Measurements from ENCODE around the gene BRI3.

The BRI3 gene

DNA sequence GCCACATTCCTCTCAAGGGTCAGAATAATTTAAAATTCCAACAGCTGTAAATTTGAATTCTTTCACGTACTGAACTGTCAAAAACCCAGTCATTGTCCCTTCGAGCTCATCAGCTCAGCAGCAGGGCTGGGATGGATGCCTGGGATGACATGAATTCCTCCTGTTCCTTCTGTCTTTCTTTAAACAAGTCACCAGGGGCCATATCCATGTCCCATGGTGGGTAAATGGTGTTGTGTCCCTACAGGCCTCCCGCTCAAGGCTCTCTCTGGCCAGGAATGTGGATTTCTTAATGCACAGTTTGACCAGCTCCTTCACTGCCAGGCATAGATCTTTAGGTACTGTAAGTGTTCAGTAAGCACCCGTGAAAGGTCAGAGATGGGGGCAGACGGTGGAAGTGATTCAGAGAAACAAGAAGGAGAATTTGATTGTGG, 15.6 kb upstream of the BRI3 start:
- CTCF ChIA-PET = no interaction called here
- TF ChIP-seq SP1 (IDR thresholded peaks at IDR 0.05) (no peak), ELF4 (IDR thresholded peaks at IDR 0.05) (no peak), L3MBTL2 (conservative IDR thresholded peaks at IDR 0.05) (no peak), SUZ12 (IDR thresholded peaks at IDR 0.05) (no peak), CTBP1 (IDR thresholded peaks at IDR 0.05; ENCODE audit: borderline replicate concordance) (no peak), FOXM1 (IDR thresholded peaks at IDR 0.05; ENCODE audit: borderline replicate concordance) (no peak)
- DNase-seq (ENCODE audit: extremely low spot score) = no peak
- POLR2A ChIA-PET = no interaction called here

DNA sequence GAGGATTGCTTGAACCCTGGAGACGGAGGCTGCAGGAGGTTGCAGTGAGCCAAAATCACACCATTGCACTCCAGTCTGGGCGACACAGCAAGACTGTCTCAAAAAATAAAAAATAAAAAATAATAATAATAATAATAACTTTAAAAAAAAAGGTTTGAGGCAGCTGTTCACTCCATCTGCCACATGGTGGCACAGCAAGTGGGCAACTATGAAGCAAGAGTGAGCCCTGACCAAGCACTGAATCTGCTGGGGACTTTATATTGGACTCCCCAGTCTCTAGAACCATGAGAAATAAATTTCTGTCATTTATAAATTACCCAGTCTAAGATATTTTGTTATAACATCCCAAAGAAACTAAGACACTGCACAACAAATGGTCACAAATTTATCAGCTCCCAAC, 14.6 kb upstream of the BRI3 start:
- ChIA-PET POLR2A (interaction anchor here (0.7 to 0.9 kb wide), 2 partner anchors 135 to 811 kb away, joined by 3 read pairs; no protein-coding TSS in a partner anchor), CTCF (interaction anchor here (1.3 kb wide), 1 partner anchor 9 kb away, joined by 4 read pairs; no protein-coding TSS in a partner anchor)
- TF ChIP-seq HDGF (IDR thresholded peaks at IDR 0.05; ENCODE audit: borderline replicate concordance) = no peak
- TF ChIP-seq FOXK2 (IDR thresholded peaks at IDR 0.05) = no peak
- TF ChIP-seq FOXA1 (IDR thresholded peaks at IDR 0.05) = no peak
- TF ChIP-seq, protein P1, sequence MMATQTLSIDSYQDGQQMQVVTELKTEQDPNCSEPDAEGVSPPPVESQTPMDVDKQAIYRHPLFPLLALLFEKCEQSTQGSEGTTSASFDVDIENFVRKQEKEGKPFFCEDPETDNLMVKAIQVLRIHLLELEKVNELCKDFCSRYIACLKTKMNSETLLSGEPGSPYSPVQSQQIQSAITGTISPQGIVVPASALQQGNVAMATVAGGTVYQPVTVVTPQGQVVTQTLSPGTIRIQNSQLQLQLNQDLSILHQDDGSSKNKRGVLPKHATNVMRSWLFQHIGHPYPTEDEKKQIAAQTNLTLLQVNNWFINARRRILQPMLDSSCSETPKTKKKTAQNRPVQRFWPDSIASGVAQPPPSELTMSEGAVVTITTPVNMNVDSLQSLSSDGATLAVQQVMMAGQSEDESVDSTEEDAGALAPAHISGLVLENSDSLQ (IDR thresholded peaks at IDR 0.05) = no peak
- TF ChIP-seq SUZ12 (IDR thresholded peaks at IDR 0.05) = no peak
- TF ChIP-seq ELF4 (IDR thresholded peaks at IDR 0.05) = no peak
- no peak for DNase-seq (ENCODE audit: extremely low spot score)

GRCh38 chr7:98267303-98267702, 14.2 kb upstream of the BRI3 start:
- ChIA-PET POLR2A (interaction anchor here (0.7 to 0.9 kb wide), 2 partner anchors 135 to 812 kb away, joined by 3 read pairs; no protein-coding TSS in a partner anchor), CTCF (interaction anchor here (1.3 kb wide), 1 partner anchor 8 kb away, joined by 4 read pairs; no protein-coding TSS in a partner anchor)
- DNase-seq (ENCODE audit: extremely low spot score) = no peak
- TF ChIP-seq, protein P1 (IDR thresholded peaks at IDR 0.05) = no peak
- TF ChIP-seq NFRKB (IDR thresholded peaks at IDR 0.05) (no peak), FOXA1 (IDR thresholded peaks at IDR 0.05) (no peak), FOXK2 (IDR thresholded peaks at IDR 0.05) (no peak), TARDBP (IDR thresholded peaks at IDR 0.05) (no peak), ELF4 (IDR thresholded peaks at IDR 0.05) (no peak), BHLHE40 (IDR thresholded peaks at IDR 0.05; ENCODE audit: borderline replicate concordance) (no peak), HDGF (IDR thresholded peaks at IDR 0.05; ENCODE audit: borderline replicate concordance) (no peak), SUZ12 (IDR thresholded peaks at IDR 0.05) (no peak), FOXM1 (IDR thresholded peaks at IDR 0.05; ENCODE audit: borderline replicate concordance) (no peak), ARNT (IDR thresholded peaks at IDR 0.05) (no peak), SP1 (IDR thresholded peaks at IDR 0.05) (no peak), ZNF384 (IDR thresholded peaks at IDR 0.05) (no peak), CTBP1 (IDR thresholded peaks at IDR 0.05; ENCODE audit: borderline replicate concordance) (no peak)

GRCh38 chr7:98276241-98276761, 5.2 kb upstream of the BRI3 start:
- ChIA-PET POLR2A (no interaction called here), CTCF (interaction anchor here (1.3 kb wide), 1 partner anchor 9 kb away, joined by 4 read pairs; no protein-coding TSS in a partner anchor)
- DNase-seq (ENCODE audit: extremely low spot score) = no peak
- TF ChIP-seq NFRKB (IDR thresholded peaks at IDR 0.05) (no peak), SUZ12 (IDR thresholded peaks at IDR 0.05) (no peak), SP1 (IDR thresholded peaks at IDR 0.05) (no peak), ZNF384 (IDR thresholded peaks at IDR 0.05) (no peak), ELF4 (IDR thresholded peaks at IDR 0.05) (no peak), BHLHE40 (IDR thresholded peaks at IDR 0.05; ENCODE audit: borderline replicate concordance) (no peak), CTBP1 (IDR thresholded peaks at IDR 0.05; ENCODE audit: borderline replicate concordance) (no peak), FOXK2 (IDR thresholded peaks at IDR 0.05) (no peak), HDGF (IDR thresholded peaks at IDR 0.05; ENCODE audit: borderline replicate concordance) (no peak), LEF1 (IDR thresholded peaks at IDR 0.05; ENCODE audit: borderline replicate concordance) (no peak)
- TF ChIP-seq, protein P1 (IDR thresholded peaks at IDR 0.05) = no peak

- ChIA-PET CTCF (no interaction called here), POLR2A (no interaction called here)
- DNase-seq (ENCODE audit: extremely low spot score) = no peak
These were observed 3.1 kb upstream of the BRI3 start for GRCh38 chr7:98278408-98278807.

More at GRCh38 chr7:98278408-98278807, 3.1 kb upstream of the BRI3 start:
- TF ChIP-seq TARDBP (IDR thresholded peaks at IDR 0.05) = no peak
- TF ChIP-seq ZNF384 (IDR thresholded peaks at IDR 0.05) = no peak
- TF ChIP-seq FOXA1 (IDR thresholded peaks at IDR 0.05) = no peak
- no peak for TF ChIP-seq FOXK2 (IDR thresholded peaks at IDR 0.05)
- no peak for TF ChIP-seq NFRKB (IDR thresholded peaks at IDR 0.05)
- no peak for TF ChIP-seq HDGF (IDR thresholded peaks at IDR 0.05; ENCODE audit: borderline replicate concordance)
- TF ChIP-seq FOXM1 (IDR thresholded peaks at IDR 0.05; ENCODE audit: borderline replicate concordance) = no peak
- no peak for TF ChIP-seq BHLHE40 (IDR thresholded peaks at IDR 0.05; ENCODE audit: borderline replicate concordance)
- TF ChIP-seq LEF1 (IDR thresholded peaks at IDR 0.05; ENCODE audit: borderline replicate concordance) = no peak
- TF ChIP-seq L3MBTL2 (conservative IDR thresholded peaks at IDR 0.05) = no peak
- no peak for TF ChIP-seq ARNT (IDR thresholded peaks at IDR 0.05)
- TF ChIP-seq CTBP1 (IDR thresholded peaks at IDR 0.05; ENCODE audit: borderline replicate concordance) = no peak
- no peak for TF ChIP-seq SP1 (IDR thresholded peaks at IDR 0.05)
- TF ChIP-seq, protein P1 (IDR thresholded peaks at IDR 0.05) = no peak
- no peak for TF ChIP-seq SUZ12 (IDR thresholded peaks at IDR 0.05)
- no peak for TF ChIP-seq ELF4 (IDR thresholded peaks at IDR 0.05)
